NCI-H526 (cell line): Measurements from ENCODE around the gene LRIT3.
A peak's percentile ranks its signal among the peaks of the same experiment; 100 is the strongest.

Experiments
- DNase-seq, 2 experiments: peaks; one replicate each; lab custom pipeline; 2025; lab: John Stamatoyannopoulos, UW

LRIT3 gene, protein sequence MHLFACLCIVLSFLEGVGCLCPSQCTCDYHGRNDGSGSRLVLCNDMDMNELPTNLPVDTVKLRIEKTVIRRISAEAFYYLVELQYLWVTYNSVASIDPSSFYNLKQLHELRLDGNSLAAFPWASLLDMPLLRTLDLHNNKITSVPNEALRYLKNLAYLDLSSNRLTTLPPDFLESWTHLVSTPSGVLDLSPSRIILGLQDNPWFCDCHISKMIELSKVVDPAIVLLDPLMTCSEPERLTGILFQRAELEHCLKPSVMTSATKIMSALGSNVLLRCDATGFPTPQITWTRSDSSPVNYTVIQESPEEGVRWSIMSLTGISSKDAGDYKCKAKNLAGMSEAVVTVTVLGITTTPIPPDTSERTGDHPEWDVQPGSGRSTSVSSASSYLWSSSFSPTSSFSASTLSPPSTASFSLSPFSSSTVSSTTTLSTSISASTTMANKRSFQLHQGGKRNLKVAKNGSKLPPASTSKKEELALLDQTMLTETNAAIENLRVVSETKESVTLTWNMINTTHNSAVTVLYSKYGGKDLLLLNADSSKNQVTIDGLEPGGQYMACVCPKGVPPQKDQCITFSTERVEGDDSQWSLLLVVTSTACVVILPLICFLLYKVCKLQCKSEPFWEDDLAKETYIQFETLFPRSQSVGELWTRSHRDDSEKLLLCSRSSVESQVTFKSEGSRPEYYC

GRCh38 chr4:109847896-109848442 lies at the start of gene LRIT3:
TSS of gene LRIT3 (plus strand) at chr4:109848107. CDS start at chr4:109848202, 95 bp downstream.
- no peak for DNase-seq

GRCh38 chr4:109798866-109799265 lies 49.0 kb upstream of the LRIT3 start:
- DNase-seq: no peak

DNA sequence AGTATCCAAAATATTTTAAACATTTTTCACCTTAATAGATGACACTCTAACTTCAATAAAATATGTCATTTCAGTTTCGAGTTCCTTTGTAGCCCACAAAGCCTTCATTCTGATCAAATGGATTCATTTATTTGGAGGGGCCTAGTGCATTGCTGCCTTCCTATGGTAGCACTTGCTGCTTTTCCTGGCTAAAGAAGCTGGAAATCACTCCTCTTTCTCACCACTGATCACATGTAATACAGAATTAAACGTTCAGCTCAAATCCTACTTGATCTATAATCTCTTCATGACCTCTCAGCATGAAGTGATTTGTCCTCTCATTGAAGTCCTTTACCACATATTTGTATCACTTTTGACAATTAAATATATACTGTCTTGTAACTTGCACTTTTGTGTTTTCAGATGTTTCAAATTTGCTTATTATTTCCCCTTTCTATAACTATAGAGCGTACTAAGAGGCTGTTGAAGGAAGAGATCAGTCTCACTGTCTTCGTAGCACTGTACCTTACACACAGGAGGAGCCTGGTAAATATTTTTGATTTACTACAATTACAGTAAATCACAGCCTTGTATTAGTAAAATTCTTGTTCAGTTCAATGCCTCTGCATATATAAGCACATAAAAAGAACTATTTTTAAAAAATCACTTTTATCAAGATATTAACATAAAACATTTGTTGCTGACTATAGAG lies 46.7 kb upstream of the LRIT3 start:
- DNase-seq: no peak

DNA sequence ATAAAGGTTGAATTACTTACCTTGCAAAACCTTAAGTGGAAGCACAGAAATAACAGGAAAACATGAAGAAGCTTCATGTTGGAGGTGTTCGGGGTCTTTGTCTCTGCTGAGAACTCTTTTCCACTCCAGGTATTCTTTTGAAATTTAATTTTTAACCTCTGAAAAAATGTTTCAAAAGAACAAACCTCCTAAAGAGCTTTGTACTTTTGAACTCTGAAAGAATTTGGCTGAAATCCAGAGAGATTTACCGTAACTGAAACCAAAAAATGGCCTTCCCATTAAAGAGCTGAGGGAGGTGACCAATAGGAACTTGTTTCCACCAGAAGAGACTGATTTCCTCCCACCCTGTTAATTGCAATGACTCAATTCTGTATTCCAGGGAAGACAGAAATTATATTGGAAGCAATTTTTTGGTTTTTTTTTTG lies 46.0 kb upstream of the LRIT3 start, which contains the start of gene CFI:
Gene CFI (minus strand): TSS at position 105 of the 425 bp plus-strand sequence. CDS start 28 bp downstream, at position 77.
- DNase-seq: no peak

GRCh38 chr4:109803924-109804571 lies 43.9 kb upstream of the LRIT3 start:
- DNase-seq: peak; percentile 41 to 76

GRCh38 chr4:109809655-109810054 lies 38.3 kb upstream of the LRIT3 start:
- DNase-seq: no peak

DNA sequence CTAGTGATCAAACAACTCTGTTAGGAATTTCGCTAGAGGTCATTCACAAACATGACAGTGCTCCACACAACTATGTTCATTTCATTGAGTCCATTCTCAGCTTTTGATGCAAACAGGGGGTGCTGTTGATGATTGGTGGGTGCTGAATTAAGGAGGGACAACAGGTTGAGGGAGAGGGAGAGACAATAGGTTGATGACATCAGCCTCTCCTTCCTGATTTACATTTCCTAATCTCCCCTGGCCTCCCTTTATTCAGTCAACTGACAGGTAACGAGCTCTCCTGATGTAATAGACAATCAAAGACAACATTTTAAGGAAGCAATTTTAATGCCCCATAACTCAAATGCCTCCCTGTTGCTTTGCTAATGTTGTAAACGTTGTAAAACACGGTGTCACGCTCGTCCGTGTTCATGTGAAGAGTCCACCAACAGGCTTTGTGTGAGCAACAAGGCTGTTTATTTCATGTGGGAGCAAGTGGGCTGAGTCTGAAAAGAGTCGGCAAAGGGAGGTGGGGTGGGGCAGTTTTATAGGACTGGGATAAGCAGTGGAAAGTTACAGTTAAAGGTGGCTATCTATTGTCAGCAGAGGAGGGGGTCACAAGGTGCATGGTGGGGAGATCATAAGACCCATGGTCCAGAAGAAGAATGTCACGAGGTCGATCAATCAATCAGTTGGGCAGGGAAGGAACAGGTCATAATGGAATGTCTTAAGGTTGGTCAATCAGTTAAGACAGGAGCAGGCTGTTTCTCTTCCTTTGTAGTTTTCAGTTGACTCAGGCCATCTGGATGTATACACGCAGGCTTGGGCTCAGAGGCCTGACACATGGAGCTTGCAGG lies 37.1 kb upstream of the LRIT3 start:
- no peak for DNase-seq

GRCh38 chr4:109811707-109812106 lies 36.2 kb upstream of the LRIT3 start:
- DNase-seq: no peak

DNA sequence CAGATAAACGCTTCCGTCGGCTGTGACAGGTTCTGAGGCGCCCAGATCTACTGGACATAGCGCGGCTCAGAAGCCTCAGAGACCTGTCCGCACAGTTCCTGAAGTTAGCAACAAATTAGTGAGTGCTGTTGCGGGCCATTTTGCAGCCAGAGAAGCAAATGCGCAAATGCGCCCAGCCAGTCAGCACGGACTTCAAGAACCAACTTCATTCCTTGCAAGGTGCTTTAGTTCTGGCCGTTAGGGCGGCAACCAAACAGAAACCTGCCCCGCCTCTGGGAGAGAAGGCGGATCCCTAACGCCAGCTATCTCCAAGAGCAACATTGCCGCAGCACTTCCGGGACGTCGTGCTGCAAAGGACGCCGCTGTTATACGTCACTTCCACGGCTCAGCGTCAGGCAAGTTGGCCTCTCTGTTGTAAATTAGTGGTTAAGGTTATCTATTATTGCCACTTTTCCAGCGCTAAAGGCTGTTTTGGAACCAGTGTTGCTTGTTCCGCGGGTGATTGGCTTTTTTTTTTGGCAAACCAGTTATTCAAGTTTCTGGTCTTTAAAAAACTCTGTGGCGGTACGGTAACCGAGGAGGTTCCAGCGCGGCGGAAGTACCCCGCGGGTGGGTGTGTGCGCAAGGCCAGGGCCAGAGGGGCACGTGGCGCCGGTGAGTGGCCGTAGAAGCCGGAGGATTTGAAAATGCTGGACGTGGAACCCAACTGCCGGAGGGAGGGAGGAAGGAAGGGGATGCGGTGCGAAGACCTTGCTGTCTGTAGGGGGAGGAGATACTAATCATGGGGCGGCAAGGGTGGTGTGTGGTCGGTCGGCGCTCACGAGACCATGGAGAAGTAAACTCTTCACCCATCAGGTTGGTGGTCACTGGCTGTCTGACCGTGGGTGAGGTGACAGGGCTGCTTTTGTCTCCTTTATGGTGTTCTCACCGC lies 32.5 kb upstream of the LRIT3 start, which contains the start of gene GAR1:
Gene GAR1 (plus strand): TSS at position 612 of the 931 bp plus-strand sequence. CDS start 403 bp downstream, outside the sequence.
- peak; percentile 89 to 94 for DNase-seq

GRCh38 chr4:109816082-109816442 lies 31.8 kb upstream of the LRIT3 start:
- peak in 1 of 2 experiments; percentile 23 for DNase-seq

GRCh38 chr4:109816894-109817293 lies 31.0 kb upstream of the LRIT3 start:
- DNase-seq: no peak

- DNase-seq: no peak
Measured at GRCh38 chr4:109818268-109818667, 29.6 kb upstream of the LRIT3 start.

DNA sequence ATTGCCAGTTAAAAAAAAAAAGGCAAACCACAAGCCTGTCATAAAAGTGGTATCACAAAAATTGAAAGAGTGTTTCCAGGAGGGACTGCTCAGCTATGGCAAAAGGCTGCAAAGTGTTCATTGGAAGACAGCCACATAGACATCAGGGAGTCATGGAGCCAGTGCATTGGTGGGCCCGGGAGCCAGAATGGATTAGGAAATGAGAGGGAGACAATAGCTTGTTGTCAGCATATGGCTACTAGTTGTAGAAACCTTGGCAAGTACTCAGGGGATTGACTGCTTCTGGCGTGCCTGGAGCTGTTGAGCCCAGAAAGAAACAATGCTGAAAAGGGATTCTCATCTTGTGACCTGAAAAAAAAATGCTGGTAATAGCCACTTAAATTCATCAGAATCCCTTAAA lies 27.3 kb upstream of the LRIT3 start:
- DNase-seq: no peak

DNA sequence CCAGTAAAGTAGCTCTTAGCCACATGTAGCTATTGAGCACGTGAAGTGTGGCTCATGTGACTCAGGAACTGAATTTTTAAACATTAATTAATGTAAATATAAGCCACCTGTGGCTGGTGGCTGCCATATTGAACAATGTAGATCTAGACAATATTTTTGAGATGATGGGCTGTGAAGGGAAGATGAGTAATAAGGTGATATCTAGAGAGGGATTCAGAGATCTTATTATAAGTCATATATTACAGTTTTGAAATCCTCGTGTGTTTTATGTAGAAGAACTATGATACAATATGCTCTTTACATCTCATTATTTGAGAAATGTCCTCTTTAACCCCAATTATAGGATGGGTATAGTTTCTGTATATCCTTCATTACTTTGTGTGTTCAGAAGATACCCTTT lies 26.7 kb upstream of the LRIT3 start:
- DNase-seq: no peak

DNA sequence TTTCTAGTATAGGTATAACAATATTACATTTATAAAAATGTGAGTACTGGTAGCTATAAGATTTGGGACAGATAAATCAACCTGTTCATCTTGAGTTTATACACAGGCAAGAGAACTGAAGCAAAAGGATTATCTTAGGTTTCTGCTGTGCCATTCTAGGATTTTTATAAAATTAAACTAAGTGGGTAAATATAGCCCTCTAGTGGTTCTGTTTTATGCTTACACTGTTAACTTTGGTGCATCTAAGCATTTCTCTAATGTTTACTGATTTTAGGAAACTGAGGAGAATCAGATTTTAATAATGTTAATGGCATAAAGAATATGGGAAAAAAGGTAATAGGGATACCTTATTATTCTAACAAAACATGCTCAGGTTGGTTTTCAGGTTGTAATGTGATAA lies 21.2 kb upstream of the LRIT3 start:
- peak in 1 of 2 experiments; percentile 33 for DNase-seq

- no peak for DNase-seq
Measured at GRCh38 chr4:109827672-109828071, 20.2 kb upstream of the LRIT3 start, which contains the start of gene RRH. TSS of gene RRH (plus strand) at chr4:109827972. CDS start at chr4:109828028, 56 bp downstream.

GRCh38 chr4:109833756-109834155 lies 14.2 kb upstream of the LRIT3 start:
- DNase-seq: no peak

- no peak for DNase-seq
Measured at GRCh38 chr4:109836985-109837384, 10.9 kb upstream of the LRIT3 start.

DNA sequence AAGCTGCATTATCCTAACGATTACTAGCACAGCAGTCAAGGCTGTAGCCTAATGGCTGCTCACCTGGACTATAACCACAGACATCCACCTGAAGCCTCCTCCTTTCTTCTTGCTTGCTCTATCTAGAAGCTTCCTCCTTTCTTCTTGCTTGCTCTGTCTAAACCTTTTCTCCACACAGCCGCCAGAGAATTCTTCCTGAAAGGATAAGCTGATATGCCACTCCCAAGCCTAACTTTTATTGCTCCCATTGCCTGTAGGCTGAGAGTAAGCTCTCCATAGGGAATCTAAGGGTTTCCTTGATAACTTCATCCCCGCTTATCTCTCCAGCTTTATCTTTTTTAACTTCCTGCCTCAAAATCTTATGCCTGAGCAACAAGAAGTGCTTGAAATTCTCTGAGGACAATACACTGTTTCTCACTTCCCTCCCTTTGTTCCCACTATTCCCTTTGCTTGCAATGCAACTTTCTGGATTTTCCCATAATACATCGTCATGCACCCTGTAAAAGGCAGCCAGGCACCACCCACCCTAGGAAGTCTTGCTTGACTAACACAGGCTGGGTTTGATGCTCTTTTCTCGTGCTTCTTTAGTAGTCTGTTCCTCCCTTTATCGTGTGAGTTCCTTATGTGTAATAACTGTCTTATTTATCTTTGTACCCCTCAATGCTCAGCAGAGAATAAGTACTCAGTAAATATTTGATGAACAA lies 1.4 kb upstream of the LRIT3 start:
- no peak for DNase-seq
